Epithelial cell of proximal tubule (primary cell): Measurements from ENCODE around the gene TAS2R30. TPM values are rescaled to one million over a fixed set of nuclear protein-coding genes. Genes with fewer than 3 reads are reported as not detected.

Source experiments
- DNase-seq: peaks from one replicate; pipeline ENCODE4 v3.0.0-alpha.2; 2011; ENCODE audit warnings: low read depth
- H3K4me3 ChIP-seq: 2 replicates; pipeline ENCODE4 v1.5.1; 2011; ENCODE audit warnings: low read depth, mild to moderate bottlenecking, low read length
- CTCF ChIP-seq: conservative IDR thresholded peaks from 2 replicates; pipeline ENCODE4 v1.5.1; 2012; ENCODE audit warnings: low read depth, mild to moderate bottlenecking, low read length
- total RNA-seq: library from RNA; depleted of rRNA; stranded (reverse); fragments of >200 nt; gene quantifications from 2 replicates; pipeline ENCODE4 v1.2.3, GENCODE V29; 2015

Gene TAS2R30
- total RNA-seq, 1 donor from 2014 or later = 0.12 TPM

- TF ChIP-seq CTCF = peak; percentile 21
- H3K4me3 ChIP-seq = peak within 1 kb of the TSS; percentile 75
- peak; percentile 51 for DNase-seq
These were observed 36.9 kb upstream of the TAS2R30 start, which contains the start of gene SMIM10L1 for GRCh38 chr12:11171145-11171968. TSS of gene SMIM10L1 (plus strand) at chr12:11171194. CDS start at chr12:11171357, 163 bp downstream.

DNA sequence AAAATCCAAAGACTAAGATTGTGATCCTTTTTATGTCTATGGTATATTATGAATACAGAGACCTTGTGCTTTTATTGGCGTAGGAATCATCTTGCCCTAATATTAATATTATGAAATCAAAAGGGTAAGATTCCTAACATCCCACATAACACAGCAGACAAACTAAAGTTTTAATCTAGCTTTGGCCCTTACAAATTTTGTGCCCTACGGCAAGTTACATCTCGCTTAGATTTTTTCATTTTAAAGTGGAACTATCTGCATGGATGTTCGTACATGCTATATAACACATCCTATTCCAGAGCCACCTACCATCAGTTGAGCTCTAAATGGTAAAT lies 36.3 kb upstream of the TAS2R30 start:
- peak; percentile 9 for DNase-seq
- no peak for TF ChIP-seq CTCF
- peak overlapping the region; percentile 75 for H3K4me3 ChIP-seq

GRCh38 chr12:11166300-11166699 lies 31.9 kb upstream of the TAS2R30 start:
- no peak for DNase-seq
- no peak for TF ChIP-seq CTCF
- no peak overlapping the region for H3K4me3 ChIP-seq

GRCh38 chr12:11164384-11164783 lies 29.9 kb upstream of the TAS2R30 start:
- no peak overlapping the region for H3K4me3 ChIP-seq
- DNase-seq = no peak
- no peak for TF ChIP-seq CTCF

DNA sequence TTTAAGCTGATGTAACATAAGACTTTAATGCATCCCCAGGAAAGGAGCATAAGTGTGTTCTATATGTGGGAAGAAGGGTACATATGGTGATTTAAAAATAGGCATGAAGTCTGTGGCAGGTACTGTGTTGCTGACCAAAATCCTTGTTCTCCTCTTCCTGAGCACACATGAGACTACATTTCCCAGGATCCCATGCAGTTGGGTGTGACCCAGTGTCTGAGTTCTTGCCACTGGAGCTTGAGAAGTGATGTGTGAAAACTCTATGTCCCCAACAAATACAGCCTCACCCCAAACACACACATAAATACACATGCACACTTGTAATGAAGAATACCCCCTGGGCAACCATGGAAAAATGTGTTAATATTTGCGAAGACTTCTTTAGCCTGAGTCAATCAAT lies 28.1 kb upstream of the TAS2R30 start:
- H3K4me3 ChIP-seq = no peak overlapping the region
- DNase-seq = no peak
- no peak for TF ChIP-seq CTCF

DNA sequence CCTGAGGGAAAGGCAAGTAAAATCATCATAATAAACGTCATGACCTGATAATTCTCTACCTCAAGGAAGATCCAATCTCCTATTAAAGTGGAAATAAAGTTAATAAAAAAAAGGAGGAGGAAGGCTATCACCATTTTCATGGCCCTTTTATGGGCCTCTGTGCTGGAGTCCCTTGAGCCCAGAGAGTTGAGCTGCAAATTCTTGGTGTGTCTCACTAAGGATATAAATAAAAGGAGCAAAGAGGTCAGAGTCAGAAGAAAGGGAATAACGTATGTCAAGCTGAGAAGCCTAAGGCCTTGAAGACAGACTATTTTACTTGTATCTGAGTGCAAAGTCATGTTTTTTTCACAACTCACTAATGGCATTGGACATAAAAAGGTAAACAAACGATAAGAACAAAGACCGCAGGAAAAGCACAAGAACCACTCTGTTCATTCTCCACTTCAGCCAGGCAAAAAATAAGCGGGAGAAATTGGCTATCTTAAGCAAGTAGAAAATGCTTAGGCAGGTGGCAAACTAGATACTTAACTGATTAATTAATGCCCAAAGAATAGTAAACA lies 24.5 kb upstream of the TAS2R30 start:
- TF ChIP-seq CTCF = no peak

More for the DNA sequence above, 24.5 kb upstream of the TAS2R30 start:
- no peak for DNase-seq
- H3K4me3 ChIP-seq = no peak overlapping the region
